HG03066 (cell line): ENCODE data around the gene MYH9.

Source experiments
- ATAC-seq: cut with Tn5 transposase; IDR thresholded peaks from one replicate; pipeline ENCODE4 v1.9.1; 2021; ENCODE audit warnings: low read depth; ENCODE audit not compliant: unreplicated experiment

Gene MYH9

DNA sequence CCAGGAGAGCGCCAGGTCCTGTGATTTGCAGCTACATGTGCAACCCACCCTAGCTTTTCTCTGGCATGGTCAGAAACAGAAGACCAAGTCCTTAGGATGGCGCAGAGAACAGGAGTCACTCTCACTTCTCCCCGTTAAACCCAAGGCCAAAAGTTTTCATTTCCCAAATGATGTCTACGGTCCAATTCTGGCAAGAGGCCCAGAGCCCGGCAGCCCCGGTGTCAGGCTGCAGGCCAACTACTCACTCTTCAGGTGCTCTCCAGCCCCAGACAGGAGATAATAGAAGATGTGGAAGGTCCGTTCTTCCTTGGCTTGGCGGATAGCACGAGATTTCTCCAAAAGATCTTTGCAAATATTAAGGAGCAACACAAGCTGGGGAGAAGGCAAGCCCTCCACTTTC is 67.2 kb downstream of the MYH9 start:
- ATAC-seq: no peak

DNA sequence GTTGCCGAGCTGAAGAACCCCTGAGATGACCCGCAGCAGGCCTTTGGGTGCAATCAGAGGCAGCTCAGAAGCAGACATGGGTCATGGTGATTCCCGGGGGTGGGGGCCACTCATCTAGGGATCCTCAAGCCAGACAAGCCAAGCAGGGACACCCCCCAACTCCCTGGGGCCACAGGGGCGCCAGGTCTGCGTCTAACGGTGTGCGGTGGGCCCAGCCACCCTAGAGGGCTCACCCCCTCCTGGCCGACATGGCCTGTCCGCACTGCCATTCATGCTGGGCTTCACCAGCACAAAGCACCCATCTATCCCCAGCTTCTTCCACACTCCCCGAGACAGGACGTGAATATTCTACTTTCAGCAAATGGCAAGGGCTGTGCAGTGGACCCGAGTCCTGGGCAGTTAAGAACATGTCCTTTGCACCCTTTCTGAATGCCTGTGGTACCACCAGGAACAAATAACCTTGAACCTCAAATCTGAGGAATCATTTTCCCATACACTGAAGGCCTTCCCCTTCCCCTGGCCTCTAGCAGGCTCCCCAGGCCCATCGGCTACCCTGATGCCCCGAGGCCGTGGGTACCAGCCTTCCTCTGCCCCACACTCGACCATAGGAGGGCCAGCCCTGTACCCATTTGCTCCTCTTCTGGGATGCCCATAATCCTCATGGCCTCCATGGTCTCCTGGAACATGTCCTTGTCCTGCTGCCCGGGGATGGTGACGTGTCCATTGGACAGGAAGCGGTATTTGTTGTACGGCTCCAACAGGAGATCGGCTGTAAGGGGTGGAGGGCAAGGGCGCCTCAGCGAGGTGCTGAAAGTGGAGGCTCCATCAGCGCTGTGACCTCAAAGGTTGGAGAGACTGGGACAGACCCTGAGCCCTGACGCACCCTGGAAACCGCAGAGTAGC is 67.9 kb downstream of the MYH9 start:
- ATAC-seq: no peak

DNA sequence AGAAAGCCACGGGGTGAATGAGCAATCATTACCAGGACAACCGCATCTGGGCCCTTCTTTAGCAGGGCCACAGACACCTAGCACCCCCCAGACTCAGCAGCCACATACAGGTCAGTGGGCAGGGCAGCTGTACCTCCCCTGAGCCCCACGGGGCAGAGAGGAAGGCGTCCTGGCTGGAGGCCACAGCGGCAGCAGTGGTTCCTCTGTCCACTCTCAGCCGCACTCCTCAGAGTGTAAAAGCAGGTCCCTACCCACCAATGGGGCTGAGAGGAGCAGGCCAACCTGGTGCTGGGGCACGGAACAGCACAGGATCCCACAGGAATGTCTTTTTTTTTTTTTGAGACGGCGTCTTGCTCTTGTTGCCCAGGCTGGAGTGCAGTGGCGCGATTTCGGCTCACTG is 69.3 kb downstream of the MYH9 start:
- no peak for ATAC-seq

DNA sequence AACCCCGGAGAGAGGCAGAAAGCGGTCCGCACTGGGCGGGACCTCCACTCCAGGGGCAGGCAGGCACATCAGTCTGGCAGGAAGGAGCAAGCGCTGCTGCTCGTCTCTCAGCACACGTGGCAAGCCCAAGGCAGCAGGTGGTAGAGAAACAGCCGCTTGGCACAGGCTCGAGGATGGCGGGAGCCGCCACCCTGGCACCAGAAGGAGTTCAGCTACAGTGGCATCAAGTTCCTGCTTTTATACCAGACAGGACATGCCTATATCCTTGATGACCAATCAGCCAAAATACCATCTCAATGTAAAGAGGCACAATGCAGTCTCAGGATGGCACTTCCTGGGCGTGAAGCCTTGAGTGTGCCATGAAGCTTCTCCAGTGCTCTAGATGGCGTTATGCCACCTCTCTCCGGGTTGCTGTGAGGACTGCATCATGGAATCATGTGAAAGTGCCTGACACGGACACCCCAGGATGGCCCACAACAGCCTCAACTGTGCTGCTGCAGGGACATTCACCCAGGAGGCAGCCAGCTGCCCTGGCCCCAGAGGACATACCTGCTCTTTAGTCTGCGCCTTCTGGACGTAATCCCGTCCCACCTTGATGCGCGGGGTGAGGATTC is 70.0 kb downstream of the MYH9 start:
- no peak for ATAC-seq

DNA sequence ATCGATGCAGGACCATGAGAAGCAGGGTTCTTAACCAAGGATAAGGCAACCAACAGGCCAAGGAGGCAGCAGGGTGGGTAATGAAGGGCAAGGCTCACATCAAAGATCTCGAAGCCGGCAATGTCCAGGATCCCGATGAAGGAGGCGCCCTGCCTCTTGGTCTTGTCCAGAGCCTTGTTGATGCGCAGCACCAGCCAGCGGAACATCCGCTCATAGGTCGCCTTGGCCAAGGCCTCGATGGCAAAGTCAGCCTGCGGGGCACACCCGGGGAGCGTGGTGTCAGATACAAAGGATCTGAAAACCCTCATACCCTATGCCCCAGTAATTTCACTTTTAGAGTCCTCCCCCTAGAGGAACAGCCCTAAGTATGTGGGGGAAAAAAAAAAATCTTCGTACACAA is 71.3 kb downstream of the MYH9 start:
- no peak for ATAC-seq

DNA sequence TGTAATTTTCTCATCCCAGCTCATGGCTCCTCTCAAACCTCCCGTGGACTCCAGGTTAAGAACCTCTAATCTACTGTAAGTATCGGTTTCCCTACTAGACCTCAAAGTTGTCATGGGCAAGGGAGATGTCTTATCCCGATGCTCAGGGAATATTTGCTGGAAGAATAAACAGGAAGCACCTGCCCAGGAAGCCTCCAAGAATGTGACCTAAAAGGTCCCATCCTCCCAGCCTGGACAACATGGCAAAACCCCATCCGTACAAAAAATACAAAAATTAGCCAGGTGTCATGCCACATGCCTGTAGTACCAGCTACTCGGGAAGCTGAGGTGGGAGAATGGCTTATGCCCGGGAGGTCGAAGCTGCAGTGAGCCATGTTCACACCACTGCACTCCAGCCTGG is 72.4 kb downstream of the MYH9 start:
- no peak for ATAC-seq

DNA sequence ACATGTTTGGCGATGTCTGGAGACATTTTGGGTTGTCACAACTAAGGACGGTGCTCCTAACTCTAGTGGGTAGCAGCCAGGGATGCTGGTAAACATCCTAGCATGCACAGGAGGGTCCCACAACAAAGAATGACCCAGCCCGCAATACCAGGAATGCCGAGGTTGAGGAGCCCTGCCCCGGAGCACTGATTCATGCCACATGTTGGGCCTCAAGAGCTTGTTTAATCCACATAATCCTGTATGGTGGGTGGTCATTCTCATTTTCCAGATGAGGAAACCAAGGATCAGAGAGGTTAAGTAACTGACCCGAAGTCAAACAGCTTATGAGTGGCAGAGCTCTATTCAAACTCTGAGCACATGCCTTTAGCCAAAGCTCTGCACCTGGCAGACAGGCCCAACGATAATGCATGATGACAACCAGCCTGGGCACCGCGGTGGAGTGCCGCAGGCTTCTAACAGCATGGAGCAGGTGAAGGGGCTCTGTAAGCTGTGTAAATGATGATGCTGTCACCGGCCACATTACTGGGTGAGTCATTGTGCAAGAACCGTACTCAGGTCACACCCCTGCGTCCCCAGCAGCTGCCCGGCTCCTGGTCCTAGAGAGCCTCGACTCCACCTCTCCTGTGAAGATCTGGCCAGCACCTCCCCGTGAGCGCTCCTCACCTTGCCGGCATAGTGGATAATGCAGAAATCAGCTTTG is 76.2 kb downstream of the MYH9 start:
- ATAC-seq: no peak

DNA sequence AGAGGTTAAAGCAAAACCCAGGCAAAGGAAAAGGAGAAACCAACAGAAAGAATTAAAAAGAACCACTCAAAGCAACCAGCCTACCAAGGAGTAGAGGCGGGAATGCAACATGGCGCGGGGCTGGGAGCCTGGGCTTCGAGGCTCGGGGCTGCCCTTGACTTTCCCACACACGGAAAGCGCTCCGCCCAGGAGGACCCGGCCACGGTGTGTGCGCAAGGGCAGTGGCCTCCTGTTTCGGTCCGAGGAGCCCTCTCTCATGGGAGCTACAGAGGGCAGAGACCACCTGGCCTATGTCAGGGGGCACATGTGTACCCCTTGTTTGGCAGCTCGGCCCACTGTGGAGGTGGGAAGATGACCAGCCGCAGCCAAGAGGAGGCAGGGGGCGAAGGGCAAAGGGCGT is 78.9 kb downstream of the MYH9 start:
- ATAC-seq: no peak

DNA sequence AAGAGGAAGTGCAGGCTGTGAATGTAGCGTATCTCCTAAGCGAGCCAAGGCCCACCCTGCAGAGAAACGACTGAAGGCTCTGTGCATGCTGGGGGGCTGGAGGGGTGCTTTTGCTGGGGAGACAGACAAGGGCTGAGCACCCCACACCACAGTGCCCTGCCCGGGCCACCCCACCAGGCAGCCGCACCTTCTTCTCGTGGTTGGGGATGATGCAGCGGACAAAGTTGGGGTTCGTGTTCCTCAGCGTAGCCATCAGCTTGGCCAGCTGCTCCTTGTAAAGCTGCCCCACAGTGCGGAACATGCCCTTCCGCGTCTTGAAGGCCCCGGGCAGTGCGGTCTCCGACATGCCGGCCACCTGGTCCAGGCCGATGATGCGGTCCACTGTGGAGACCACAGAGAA is 81.5 kb downstream of the MYH9 start:
- ATAC-seq: no peak

DNA sequence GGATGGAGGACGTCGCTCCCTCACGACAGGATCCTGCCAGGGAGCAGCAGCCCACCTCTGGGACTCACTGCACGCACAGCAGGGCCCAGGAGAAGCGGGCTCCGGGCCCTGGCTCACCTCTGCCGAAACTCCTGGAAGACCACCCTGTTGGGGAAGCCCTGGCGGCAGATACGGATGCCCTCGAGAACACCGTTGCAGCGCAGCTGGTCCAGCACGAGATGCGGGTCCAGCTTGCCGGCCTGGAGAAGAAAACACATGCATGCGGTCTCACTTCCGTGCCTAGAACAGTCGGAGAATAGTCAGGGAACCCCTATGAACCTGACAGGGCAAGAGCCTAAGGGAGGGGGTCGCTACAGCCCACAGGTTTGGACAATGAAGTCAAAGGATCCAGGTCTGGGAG is 82.0 kb downstream of the MYH9 start:
- no peak for ATAC-seq

DNA sequence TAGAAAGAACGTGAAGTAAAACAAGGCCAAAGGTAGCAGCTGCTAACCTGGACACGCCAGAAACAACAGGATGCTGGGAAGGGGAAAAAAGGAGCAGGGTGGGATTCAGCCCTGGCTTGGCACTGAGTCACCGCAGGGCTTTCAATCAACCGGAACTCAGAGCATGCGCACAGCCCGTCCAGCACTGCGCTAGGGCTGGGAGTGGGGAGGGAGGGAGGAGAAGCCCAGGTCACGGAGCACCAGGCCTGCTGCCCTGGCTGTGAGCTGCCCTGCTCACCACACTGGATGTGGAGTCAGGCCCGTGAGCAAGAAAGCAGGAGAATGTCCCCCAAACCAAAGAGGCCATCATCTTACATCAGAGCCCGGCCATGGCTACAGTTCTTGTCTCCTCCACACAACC is 83.3 kb downstream of the MYH9 start:
- ATAC-seq: no peak

DNA sequence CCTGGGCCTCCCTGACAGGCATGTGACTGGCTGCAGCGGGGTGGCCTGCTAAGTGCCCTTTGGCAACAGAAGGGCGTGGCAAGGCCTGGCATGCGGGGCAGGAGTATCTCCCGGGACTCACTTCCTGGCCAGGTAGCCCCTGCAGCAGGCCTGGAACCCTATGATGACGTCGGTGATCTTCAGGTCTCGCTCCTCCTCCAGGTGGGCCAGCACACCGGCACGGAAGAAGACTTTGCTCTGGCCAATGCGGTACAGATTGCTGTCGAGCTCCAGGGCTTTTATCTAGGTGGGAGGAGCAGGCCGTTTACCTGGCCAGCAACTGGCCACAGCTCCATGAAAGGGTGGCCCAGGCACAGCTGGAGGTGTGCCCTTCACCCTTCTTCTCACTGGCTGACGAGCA is 83.9 kb downstream of the MYH9 start:
- no peak for ATAC-seq

DNA sequence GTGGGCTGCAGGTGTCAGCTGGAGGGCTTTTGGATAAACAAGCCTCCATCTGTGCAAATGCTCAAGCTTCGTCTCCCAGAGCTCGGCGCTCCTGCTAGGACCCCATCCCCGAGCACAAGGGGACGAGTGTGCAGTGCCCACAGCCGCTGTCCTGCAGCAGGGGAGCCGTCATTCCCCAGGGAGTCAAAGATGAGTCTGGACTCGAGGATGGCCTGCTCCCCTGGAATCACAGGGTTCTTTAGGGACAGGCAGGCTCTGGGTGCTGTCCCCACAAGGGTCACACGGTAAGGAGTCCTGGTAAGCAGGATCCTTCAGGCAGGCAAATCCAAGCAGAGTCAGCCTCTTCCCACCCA is 84.7 kb downstream of the MYH9 start:
- no peak for ATAC-seq

DNA sequence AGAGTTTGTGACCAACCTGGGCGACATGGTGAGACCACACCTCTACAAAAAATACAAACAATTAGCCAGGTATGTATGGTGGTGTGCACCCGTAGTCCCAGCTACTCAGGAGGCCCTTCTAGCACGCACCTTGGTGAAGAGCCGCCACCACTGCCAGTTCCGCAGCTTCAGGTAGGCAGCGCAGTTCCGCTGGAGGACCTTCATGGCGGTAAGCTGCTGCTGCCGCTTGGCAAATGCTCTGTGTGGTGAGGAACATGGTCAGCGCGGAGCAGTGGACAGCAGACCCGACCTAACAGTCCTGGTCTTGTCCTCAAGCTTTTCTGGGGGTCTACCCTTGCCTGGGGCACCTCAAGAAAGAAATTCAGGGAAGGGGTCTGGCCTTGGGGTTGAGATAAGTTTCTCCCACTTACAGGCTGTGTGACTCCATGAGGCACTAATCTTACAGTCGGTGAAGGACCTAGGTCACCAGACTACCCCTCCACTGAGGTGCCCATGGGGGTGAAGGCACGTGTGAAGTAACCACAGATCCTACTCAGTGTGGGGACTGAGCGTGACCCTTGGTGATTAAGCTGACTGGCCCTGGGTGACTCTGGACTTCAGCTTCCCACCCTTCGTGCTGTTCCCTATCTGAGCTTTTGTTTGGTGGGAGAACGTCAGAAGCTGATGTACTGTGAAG is 85.2 kb downstream of the MYH9 start:
- no peak for ATAC-seq

DNA sequence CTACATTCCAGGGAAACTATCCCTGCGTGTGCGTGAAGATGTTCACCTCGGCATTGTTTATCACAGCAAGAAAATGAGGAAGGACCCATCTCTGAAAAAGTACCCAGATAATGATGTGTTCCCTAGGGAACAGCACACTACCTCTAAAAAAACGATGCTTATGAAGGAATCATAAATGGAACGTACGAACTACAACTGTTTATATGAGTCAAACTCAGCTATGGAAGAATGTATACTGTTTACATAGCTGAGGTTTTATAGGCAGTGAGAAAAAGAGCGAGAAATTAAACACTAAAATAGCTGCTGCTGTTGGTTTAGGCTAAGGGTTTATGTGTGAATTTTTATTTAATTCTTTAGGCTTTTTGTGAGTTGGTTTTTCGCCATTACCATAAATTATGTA is 85.9 kb downstream of the MYH9 start:
- no peak for ATAC-seq

DNA sequence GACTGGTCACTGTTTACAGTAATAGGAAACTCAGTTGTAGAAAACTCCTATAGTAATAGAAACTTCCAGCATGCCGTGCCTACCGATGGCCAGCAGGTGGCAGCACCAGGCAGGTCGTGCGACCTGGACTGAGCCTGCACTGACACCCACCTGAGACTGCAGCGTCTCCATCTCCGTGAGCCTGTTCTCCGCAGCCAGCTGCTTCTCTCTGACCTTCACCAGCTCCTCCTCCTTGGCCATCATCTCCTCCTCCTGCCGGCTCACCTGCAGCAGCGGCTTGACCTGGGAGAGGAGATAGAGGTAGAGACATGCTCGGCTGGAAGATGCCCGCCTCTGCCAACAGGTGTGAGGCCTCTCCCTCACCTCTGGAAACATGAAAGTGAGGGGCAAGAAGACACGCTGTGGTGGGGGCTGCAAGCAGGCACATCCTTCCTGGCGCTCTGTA is 86.4 kb downstream of the MYH9 start:
- no peak for ATAC-seq

DNA sequence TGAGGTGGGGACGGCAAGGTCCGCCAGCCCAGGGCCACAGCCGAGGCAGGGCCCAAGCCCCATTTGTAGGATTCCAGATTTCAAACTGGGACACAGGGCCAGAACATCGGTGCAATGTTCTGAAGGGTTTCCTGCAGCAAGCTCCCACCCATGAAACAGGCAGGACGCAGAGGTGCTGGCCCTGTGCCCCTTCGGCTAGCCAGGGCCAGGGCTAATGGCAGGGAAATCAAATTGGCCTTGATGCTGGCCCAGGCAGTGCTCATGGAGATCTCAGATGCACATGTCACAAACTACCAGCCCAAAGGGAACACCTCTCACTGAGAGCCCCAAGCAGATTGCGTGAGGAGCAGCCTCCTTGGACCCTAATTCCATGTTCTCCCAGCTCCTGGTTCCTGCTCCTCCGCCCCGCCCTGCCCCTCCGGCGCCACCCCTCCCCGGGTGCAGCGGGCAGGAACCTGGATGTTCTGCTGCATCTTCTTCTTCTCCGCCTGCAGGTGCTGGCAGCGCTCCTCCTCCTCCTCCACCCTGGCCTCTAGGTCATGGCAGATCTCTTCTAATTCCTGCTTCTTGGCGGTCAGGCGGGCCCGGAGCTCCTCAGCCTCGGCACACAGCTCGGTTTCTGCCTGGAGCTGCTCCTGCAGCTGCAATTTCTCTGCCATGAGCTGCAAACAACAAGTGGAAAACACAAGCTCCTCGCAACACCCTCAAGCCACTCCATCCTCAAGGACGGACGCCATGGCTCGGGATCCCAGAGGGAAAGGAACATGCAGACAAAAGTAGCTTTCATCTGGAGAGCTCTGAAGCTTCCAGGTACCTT is 87.2 kb downstream of the MYH9 start:
- ATAC-seq: no peak

DNA sequence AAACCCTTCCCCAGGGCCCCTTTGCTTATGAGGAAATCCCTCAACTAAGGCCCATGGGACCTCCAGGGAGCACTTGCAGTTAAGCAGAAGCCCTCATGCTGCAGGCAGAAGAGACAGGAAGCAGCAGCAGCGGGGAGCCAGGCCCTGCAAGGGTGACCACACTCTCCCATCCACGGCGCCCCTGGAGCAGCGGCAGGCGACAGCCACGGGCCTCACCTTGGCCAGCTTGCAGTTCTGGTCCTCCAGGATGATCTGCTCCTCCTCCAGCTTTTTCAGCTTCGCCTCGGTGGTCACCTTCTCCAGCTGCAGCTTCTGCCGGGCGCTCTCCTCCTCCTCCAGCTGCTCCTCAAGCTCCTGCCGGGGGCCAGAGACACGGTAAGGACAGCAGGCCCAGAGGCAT is 87.9 kb downstream of the MYH9 start:
- no peak for ATAC-seq

DNA sequence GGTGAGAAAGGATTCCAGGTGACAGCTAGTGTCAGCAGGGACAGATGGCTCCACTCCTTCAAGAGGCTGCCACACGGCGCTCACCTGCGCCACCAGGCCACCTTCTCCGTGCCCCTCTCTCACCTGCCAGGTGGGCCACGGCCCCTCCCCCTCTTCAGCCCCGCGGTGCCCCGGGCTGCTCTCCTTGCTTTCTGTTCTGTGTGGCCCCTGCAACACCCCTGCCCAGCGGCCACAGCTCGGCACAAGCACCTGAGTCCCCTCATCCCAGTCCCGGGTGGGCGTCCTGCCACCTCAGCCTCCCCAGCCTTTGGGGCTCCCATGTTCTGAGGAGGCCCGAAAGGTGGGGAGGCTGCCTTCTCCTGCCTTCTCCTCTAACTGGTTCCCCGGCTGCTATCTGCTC is 88.5 kb downstream of the MYH9 start:
- no peak for ATAC-seq

DNA sequence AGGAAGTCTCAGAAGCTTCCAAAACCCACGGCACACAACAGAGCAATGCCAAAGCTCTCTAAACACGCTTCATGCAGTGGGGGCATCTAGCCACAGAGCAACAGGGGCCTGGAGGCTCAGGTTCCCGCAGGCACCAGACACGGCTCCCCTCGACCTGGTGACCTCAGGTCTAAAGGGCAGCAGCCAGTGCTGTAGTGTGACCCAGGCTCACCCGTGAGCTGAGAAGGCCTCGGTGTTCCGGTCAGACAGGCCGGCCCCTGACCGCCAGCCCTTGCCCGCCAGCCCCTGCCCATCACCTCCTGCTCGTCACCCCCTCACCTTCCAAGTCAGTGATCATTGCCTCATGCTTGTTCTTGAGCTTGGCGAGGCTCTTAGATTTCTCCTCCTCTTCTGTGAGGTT is 89.2 kb downstream of the MYH9 start:
- no peak for ATAC-seq
